Right lobe of liver (tissue), 4 donors: ENCODE results near the gene ALLC.

Experiments used
- POLR2A ChIP-seq: fragments of 450-650 bp; IDR thresholded peaks from one replicate; pipeline ENCODE4 v1.6.1; 2017; ENCODE audit warnings: antibody characterized with exemption, mild to moderate bottlenecking
- TF ChIP-seq, protein P1 (sequence below), 4 donors: fragments of 200-600 bp in 3 of 4; fragments of 450-650 bp in 1 of 4; IDR thresholded peaks; one replicate each; pipeline versions ENCODE4 v1.5.1 to v1.8.0; 2016 to 2022; ENCODE audit warnings: antibody characterized with exemption in 4 of 4, mild to moderate bottlenecking in 2 of 4
- donor health status: DM: no; HTN: no; CAD: no.
- donor health status: DM: no; HTN: no; CAD: no.
- donor health status: DM: no; HTN: yes; CAD: no.

GRCh38 chr2:3667151-3667631, 9.2 kb downstream of the ALLC start:
- TF ChIP-seq, protein P1, sequence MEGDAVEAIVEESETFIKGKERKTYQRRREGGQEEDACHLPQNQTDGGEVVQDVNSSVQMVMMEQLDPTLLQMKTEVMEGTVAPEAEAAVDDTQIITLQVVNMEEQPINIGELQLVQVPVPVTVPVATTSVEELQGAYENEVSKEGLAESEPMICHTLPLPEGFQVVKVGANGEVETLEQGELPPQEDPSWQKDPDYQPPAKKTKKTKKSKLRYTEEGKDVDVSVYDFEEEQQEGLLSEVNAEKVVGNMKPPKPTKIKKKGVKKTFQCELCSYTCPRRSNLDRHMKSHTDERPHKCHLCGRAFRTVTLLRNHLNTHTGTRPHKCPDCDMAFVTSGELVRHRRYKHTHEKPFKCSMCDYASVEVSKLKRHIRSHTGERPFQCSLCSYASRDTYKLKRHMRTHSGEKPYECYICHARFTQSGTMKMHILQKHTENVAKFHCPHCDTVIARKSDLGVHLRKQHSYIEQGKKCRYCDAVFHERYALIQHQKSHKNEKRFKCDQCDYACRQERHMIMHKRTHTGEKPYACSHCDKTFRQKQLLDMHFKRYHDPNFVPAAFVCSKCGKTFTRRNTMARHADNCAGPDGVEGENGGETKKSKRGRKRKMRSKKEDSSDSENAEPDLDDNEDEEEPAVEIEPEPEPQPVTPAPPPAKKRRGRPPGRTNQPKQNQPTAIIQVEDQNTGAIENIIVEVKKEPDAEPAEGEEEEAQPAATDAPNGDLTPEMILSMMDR (IDR thresholded peaks at IDR 0.05): no peak
- TF ChIP-seq POLR2A: no peak
